Measurements from ENCODE around the gene SLC22A25.
"Not testable (repeated sequence)": the region's sequence is repeated elsewhere in the genome, so short reads cannot be mapped to it uniquely, and the experiment has no call there.

Gene SLC22A25

DNA sequence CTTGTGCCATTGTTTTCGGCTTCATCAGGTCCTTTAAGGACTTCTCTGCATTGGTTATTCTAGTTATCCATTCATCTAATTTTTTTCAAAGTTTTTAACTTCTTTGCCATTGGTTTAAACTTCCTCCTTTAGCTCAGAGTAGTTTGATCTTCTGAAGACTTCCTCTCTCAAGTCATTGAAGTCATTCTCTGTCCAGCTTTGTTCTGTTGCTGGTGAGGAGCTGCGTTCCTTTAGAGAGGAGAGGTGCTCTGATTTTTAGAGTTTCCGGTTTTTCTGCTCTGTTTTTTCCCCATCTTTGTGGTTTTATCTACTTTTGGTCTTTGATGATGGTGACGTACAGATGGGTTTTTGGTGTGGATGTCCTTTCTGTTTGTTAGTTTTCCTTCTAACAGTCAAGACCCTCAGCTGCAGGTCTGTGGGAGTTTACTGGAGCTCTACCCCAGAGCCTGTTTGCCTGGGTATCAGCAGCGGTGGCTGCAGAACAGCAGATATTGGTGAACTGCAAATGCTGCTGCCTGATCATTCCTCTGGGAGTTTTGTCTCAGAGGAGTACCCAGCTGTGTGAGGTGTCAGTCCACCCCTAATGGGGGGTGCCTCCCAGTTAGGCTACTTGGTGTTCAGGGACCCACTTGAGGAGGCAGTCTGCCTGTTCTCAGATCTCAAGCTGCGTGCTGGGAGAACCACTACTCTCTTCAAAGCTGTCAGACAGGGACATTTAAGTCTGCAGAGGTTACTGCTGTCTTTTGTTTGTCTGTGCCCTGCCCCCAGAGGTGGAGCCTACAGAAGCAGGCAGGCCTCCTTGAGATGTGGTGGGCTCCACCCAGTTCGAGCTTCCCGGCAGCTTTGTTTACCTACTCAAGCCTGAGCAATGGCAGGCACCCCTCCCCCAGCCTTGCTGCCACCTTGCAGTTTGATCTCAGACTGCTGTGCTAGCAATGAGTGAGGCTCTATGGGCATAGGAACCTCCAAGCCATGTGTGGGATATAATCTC, 7.6 kb downstream of the SLC22A25 start:
- not testable (repeated sequence) for DNase-seq (ENCODE audit: insufficient read length, low spot score); FAIRE-seq

DNA sequence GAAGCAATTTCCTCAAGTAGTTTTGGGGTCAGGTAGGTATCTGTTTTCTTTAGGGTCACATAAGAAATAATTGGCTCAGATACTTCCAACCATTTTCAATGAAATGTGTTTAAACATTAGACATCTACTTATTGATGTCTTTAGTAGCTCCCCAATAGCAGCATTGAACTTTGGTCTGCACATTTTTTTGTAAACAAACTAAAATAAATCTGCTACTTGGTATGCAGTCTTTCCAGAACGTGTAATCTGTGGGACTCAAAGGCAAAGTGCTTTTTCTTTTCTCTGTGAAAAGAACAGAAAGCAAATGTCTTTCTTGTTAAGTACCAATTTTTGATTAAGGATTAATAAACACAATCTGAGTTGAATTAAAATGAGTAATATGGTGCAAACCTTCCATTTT, 13.6 kb downstream of the SLC22A25 start:
- no peak for FAIRE-seq
- no peak for DNase-seq (ENCODE audit: insufficient read length, low spot score)

DNA sequence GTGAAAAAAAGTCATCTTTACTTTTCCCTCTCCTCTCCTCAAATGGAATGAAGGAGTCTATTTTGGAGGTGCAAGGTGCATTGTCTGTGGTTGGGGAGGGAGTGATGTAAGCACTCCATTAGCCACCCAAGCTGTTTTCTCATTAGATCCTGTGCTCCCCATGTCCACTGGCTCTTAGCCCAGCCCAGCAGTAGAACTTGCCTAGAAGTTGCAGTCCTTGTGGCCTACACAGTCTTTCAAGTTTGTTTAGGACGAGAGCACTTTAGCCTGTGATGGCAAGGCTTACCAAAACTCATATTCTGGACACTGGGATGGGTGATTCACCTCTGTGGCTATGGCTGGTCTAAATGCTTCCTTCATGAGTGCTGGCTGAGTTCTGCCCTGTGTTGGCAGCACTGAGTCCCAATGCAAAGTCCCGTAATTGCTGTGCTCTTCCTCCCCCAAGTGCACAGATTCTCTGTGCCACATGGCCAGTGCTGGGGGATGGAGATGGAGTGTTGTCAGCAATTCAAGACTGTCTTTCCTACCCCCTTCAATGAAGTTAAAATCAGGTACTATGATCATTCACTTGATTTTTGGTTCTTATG, 15.8 kb downstream of the SLC22A25 start:
- FAIRE-seq, result no peak
- DNase-seq (ENCODE audit: insufficient read length, low spot score), result no peak

DNA sequence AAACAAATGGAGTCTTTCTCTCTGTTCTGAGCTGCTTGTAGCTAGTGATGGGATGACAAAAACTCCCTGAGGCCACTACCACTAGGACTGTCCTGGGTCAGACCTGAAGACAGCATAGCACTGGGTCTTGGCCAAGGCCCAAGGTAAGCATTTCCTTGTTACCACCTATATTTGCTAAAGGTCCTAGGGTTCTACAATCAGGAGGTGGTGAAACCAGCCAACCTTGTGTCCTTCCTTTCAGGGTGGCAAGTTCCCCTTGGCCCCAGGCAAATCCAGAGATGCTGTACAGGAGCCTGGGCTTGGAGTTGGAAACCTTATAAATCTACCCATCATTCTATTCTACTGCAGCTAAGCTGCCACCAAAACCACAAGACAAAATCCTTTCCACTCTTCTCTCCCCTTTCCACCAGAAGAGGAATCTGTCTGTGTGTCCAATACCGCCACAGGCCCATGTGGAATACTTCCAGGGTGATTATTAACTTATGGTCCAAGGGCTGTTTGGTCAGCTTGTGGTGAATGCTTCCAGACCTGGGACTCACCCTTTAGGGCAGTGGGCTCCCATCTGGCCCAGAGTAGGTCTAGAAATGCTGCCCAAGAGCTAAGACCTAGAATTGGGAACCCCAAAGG, 16.8 kb downstream of the SLC22A25 start:
- FAIRE-seq (no peak), DNase-seq (ENCODE audit: insufficient read length, low spot score) (no peak)

DNA sequence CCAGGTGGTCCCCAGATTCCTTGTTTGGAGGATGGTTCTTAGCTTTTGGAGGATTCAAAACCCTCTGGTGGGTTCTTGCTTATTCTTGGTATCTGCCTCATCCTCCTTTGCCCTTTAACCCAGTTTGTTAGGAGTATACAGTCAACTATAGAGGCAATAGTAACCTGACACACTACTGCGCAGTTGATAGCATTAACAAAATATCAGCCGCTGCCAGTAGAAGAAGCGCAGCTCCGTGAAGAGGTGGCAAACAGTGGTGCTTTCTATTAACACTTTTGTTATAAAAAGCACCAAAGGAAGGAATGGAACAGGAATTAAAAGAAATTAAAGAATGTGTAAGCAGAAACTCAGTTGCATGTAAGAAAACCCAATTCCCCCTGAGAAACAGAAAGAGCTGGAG, 29.3 kb downstream of the SLC22A25 start:
- FAIRE-seq (no peak), DNase-seq (ENCODE audit: insufficient read length, low spot score) (no peak)

DNA sequence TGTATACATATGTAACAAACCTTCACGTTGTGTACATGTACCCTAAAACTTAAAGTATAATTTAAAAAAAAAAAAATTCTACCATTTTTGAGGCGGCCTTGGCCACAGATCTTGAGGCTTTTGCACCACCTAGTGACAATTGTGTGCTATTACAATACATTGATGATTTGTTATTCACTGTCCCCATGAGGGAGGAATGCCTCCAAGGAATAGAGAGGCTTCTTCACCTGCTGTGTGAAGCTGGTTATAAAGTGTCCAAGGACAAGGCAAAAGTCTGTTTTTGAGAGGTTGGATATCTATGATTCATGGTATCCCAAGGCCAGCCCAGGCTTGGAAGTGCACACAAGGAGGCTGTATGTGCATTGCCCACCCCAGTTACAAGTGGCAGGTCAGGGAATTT, 30.7 kb downstream of the SLC22A25 start:
- DNase-seq (ENCODE audit: insufficient read length, low spot score) (peak; percentile 13), FAIRE-seq (no peak)

DNA sequence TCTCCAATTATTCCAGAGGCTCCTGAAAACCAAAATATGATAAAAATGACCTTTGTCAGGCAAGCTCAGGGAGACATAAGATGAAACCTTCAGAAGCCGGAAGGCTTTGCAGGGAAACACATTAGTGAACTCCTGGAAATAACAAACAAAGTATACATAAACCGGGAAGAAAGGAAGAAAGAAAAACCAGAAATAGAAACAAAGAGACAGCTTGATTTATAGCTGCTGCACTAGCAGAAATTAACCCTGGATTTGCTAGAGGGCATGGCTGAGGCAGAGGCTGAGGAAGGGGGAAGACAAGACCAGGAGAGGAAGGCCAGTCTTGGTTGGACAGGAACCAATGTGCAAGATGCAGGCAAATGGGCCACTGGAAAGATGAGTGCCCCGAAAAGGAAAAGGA, 33.3 kb downstream of the SLC22A25 start:
- DNase-seq (ENCODE audit: insufficient read length, low spot score), result no peak
- no peak for FAIRE-seq

Data from HTR-8/SVneo (cell line).